ENCODE measurements around the gene CNOT2. TPM values are rescaled to one million over a fixed set of nuclear protein-coding genes. Genes with fewer than 3 reads are reported as not detected.

Gene CNOT2, protein sequence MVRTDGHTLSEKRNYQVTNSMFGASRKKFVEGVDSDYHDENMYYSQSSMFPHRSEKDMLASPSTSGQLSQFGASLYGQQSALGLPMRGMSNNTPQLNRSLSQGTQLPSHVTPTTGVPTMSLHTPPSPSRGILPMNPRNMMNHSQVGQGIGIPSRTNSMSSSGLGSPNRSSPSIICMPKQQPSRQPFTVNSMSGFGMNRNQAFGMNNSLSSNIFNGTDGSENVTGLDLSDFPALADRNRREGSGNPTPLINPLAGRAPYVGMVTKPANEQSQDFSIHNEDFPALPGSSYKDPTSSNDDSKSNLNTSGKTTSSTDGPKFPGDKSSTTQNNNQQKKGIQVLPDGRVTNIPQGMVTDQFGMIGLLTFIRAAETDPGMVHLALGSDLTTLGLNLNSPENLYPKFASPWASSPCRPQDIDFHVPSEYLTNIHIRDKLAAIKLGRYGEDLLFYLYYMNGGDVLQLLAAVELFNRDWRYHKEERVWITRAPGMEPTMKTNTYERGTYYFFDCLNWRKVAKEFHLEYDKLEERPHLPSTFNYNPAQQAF
- total RNA-seq: 112 and 139 TPM in 2 replicates

DNA sequence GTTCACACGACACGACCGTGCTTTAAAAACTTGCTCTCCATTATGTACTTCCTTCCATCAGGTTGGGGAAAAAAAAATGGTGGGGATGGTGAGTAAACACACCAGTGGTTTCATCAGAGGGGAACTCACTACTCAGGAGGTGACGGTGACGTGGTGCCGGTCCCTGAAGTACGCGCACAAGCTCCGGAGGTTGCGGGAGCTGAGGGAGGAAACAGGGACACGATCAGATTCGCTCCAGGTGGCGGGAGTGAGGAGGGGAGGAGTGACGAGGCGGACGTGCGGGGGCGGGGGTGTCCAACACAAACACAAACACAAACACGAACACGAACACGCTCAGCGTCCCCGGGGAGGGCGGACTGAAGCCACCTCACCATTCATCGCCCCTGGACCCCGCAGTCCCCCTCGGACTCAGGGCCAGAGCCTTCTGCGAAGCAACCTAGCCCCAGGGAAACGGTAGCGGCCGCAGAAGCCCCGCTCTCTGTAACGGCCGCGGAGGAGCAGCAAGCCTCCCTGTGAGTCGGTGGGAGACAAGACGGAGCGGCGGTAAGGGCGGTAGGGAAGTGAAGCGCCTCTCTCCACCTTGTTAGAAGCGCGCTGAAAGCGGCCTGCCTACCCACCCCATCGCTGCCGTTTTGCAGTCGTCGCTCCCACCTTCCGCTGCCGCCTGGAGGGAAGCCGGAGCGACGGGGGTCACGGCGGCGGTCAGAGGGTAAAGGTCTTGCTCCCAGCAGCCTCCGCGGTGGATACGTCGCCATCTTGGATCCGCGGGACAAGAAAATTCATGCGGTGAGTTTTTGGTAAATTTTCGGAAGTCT is at the start of gene CNOT2:
TSS of gene CNOT2 (plus strand) at position 739 of the 815 bp plus-strand sequence. CDS start 34,794 bp downstream, outside the sequence.

DNA sequence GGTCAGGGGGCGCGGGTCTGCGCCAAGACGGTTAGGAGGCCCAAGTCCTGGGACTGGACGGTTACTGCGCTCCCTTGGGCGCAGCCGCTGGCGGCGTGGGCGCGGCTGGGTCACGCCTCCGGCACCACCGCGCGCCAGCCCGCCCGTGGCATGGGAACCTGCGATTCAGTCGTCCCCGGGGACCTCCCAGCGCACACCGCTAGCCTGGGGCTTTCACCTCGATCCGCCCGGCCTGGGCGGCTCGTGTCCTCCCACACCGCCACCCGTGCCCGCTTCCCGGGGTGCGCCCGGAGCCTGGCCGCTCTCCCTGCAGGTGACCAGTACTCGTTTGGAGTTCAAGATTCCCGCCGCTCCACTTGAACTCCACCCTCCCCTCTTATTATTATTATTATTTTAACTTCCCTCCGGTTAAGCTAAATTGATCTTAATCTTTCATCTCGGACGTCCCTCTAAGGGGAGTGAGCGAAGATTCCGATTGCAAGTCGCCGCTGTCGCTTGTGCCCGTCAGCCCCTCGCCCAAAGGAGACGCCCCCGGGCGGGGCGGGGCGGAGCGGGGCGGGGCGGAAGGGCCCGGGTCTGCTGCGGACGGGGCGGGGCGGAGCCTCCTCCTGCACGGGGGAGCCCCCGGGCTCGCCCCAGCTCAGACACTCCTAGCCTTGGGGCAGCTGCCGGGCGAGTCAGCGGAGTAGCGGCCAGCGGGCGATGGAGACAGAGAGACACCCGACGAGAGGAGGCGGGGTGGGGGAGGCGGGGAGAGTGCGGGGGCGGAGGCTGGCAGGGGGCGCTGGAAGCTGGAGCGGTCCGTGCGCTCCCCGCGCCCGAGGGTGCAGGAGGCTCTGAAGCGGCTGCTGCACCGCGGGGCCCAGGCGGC is 122.7 kb downstream of the CNOT2 start, which contains the start of gene KCNMB4:
TSS of gene KCNMB4 (plus strand) at position 643 of the 871 bp plus-strand sequence. CDS start 445 bp downstream, outside the sequence.

Other genes starting within 250 kb of the CNOT2 start
- 0.14 and 1.8 TPM in 2 replicates for gene KCNMB4, start 122.9 kb downstream of the CNOT2 start, total RNA-seq